GM21367 (cell line): ENCODE results near the gene AIF1.

Experiments used
- ATAC-seq: cut with Tn5 transposase; IDR thresholded peaks from one replicate; pipeline ENCODE4 v1.9.1; 2021; ENCODE audit not compliant: unreplicated experiment

The AIF1 gene

DNA sequence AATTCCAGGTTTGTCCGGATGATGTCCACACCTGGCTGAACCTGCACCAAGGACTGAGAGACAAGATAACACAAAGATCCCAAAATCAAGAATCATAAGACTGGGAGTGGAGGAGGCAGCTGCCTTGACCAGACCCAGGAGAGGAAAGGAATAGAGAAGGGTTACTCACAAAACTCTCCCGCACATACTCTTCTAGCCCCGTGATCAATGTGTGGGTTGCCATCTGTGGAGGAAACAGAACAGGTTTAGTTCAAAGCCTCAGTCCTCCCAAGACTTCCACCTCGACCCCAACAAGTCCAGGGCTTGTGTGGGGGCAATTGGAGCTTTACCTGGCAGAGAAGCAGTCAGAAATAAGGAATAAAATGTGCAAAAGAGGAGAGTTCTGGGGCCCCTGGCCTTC is 26.3 kb downstream of the AIF1 start:
- ATAC-seq: no peak

DNA sequence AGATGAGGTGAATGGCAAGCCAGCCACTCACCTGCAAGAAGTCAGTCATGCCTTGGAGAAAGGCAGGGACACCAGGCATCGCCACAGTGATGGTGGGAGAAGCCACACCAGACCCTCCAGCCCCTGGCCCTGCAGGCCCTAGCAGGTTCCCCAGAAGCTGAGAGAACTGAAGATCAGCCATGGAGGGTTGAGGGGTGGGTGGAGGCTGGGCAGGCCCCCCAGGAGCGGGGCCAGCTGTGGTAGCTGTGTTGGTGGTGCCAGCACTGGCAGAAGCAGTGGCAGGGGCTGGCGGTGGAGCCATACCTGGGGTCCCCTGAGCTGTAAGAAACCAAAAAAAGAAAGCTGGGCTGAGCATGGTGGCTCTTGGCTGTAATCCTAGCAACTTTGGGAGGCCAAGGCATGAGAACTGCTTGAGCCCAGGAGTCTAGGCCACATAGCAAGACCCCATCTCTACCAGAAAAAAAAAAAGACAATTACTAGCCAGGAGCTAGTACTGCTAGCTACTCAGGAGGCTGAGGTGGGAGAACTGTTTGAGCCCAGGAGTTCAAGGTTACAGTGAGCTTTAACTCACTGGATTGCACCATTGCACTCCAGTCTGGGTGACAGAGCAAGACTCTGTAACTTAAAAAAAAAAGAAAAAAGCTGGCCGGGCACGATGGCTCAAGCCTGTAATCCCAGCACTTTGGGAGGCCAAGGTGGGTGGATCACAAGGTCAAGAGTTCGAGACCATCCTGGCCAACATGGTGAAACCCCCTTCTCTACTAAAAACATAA is 27.9 kb downstream of the AIF1 start:
- ATAC-seq: no peak

GRCh38 chr6:31643818-31644454 is 28.9 kb downstream of the AIF1 start:
- ATAC-seq: no peak

- no peak for ATAC-seq
These were observed 30.3 kb downstream of the AIF1 start for GRCh38 chr6:31645325-31645724.

DNA sequence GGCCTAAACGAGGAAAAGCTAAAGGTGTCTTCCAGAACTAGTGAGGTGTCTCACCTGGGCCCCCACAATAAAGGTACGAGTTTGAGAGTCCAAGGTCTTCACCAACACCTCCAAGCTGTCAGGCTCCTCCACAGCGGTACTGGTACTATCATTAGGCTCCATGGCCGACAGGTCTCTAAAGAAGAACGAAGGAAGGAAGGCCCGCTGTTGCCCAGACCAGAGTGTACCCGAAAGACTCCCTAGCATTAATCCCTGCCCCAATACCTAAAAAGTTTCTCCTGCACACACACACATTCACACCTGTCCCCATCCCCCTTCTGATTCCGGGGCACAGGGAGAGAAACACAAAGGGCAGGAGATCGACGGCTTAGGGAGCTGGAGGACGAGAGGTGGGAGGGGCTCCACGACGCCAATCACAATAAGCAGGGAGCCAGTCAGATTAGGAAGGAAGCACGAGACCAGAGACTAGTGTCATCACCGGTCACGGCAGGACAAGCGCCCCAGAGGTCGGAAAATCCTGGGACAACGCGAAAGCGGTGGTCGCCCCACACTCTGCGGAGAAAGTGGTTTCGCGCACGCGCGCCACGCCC is 36.7 kb downstream of the AIF1 start:
- ATAC-seq: peak; percentile 25

- peak; percentile 42 for ATAC-seq
These were observed 38.1 kb downstream of the AIF1 start for GRCh38 chr6:31652925-31653724.

DNA sequence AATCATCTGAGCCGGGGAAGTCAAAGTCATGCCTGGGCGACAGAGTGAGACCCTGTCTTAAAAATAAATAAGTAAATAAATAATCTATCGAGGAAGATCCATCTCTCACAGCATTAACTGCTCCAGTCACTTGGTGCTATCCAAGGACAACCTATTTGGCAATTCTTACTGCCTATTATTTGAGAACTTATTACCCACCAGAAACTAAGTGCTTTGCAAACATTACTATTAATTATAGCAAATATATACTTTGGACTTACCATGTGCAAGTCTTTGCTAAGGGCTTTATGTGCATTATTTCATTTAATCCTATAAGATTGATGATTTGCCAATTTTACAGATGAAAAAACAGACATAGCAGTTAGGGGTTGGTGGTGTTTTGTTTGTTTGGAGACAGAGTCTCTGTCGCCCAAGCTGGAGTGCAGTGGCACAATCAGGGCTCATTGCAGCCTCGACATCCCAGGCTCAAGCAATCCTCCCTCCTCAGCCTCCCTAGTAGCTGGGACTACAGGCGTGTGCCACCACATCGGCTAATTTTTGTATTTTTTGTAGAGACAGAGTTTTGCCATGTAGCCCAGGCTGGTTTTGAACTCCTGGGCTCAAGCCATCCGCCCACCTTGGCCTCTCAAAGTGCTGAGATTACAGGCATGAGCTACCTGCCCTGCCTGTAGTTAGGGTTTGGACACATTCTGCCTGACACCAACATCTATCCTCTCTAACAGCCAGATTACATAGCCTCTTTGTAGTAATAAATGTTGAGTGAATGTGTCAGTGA is 39.7 kb downstream of the AIF1 start:
- ATAC-seq: no peak

DNA sequence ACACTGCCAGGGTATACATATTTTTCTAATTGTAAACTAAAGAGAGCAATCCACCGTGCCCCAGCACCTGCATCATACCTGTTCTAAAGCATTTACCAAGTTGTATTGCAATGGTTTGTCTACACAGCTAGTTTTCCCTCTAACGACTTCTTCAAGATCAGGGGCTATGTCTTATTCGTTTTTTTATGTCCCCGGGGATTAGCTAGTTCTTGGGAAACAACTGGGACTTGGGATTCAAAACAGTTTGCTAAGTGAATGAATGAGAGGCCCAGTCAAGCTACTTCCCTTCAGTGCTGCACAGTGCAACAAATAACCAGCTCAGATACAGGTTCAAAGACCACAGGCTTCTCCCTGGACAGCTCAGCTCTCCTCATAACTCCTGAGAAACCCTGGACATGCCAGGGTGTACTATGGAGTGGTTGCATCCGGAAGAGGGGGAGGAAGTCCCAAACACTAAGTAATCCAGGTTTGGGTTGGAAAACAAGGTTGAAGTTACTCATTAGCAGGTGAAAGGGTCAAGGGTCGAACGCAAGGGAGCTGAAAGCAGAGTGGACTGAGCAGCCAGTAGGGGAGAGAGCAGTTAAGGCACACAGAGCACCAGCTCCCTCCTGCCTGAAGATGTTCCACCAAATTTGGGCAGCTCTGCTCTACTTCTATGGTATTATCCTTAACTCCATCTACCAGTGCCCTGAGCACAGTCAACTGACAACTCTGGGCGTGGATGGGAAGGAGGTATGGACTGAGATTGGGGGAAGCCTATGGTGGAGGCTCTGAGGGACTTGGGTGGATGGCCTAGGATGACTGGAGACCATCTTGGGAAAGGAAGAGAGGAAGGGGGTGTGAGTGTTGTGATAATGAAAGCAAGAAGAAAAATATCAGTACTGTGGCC is 40.6 kb downstream of the AIF1 start, which contains the start of gene APOM:
TSS of gene APOM (plus strand) at position 546 of the 889 bp plus-strand sequence. CDS start at position 619, 73 bp downstream.
- no peak for ATAC-seq

GRCh38 chr6:31657406-31658157 is 42.5 kb downstream of the AIF1 start:
- no peak for ATAC-seq

DNA sequence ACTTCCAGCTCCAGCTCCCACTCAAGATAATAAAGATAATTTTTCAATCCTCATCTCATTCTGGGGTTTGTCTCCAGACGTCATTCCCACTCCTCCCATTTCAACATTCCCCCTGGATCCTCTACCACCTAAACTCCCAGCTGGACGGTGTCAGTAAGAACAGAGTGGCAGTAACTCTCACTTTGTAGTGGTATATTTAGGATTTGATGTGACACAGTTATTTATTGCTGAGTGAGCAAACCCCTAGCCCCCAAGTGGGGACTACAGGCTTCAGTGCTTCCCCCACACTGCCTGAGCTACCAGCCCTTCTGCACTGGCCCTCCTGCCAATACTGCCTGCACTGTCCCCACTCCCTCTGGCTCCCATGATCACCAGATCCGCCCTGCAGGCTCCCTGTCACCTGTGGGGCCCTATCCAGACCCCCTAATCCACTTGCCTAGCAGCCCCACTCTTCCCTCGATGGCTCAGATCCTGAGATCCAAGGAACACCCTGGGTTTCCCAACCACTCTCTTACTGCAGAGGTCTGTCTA is 43.2 kb downstream of the AIF1 start:
- no peak for ATAC-seq

DNA sequence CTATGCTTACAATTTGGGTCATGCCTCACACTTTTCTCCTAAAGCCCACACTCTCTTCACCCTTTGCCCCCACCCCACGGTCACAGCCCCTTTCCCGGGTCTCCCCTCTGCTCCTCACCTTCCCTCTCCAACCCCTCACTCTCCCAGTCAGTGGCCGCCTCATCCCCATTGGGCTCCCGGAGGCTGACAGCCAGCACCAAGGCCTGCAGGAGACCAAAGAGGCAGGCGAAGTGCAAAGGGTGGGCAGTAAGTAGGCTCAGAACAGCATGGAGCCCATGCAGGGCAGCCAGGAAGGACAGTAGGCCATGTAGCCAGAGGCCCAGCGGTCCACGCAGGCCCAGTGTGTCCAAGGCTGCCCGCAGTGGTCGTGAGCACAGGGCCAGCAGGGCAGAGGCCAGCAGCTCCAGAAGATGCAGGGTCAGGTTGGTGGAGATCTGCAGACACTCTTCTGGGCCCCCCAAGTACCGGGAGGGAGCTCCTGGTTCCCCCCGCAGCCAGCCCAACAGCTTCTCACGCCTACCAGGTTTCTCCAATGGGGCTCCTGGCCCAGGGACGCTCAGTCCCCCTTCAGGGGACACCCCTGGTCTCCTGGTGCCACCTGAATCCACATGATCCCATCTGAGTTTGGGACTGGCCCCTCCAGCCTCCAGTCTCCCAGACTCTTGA is 44.1 kb downstream of the AIF1 start:
- ATAC-seq: no peak

GRCh38 chr6:31659649-31660380 is 44.8 kb downstream of the AIF1 start:
- ATAC-seq: no peak

DNA sequence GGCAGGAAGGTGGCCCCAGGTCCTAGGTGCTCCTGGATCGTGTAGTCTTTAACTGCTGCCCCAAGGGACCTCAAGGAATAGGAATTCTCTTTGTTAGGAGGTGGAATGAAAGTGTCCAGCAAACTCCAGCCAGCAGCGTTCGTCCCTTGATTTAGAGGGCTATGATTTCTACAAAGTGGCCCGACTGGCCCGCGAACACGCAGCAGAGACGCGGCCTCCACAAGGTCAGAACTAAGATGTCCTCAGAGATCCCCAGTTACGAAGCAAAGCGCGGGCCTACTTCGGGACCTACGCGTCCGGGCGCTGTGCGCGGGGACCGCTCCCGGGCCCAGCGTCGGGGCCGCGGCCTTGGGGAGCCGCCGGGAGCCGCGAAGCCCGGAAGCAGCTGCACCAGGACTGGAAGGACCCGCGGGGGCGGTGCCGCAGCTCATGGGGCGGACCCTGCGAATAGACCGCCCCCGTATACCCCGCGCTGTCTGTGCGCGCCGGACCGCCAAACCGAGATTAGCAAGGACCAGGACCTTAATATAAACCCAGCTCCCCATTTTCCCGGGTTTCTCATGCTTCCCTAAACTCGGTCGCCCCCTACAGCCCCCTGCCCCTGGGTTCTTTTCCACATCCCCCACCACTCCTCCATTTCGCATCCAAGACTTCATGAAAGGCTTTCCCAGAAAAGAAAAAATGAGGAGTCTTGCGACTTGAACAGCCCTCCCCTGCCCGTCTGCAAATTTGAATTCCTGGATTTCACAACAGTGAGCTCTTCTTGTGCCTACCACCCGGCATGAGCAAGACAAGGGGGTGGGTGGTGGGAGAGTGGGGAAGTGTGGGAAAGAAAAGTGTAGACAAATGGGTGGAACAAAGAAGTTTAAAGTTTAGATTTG is 45.6 kb downstream of the AIF1 start, which contains the start of gene C6orf47:
TSS of gene C6orf47 (minus strand) at position 398 of the 881 bp plus-strand sequence. CDS start 831 bp downstream, outside the sequence.
- peak; percentile 30 for ATAC-seq

DNA sequence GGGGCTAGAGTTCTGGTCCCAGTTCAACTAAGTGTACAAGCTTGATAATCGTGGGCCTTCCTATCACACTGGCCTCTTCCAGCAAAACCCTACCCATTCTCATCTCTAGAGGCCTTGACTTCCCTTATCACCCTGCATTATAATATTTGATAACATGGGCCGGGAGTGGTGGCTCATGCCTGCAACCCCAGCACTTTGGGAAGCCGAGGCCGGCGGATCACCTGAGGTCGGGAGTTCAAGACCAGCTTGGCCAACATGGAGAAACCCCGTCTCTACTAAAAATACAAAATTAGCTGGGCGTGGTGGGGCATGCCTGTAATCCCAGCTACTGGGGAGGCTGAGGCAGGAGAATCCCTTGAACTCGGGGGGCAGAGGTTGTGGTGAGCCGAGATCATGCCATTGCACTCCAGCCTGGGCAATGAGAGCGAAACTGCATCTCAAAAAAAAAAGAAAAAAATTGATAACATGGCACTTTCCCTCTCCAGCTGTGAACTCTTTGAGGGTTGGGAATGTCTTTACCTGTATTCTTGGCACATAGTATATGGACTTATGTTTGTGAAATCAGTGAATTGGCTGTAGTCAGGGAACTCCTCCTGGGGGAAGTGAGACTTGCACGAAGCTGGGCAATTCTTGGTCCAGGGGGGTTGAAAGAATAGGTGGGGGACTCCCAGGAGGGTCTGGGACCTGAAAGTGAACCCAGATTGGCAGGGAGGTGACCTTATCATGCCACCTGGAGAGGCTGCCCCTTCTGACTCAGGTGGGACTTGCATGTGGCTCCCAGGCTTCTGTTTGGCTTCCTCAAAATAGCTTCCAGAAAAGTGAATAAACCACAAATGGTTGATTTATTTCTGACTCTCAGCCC is 46.5 kb downstream of the AIF1 start:
- no peak for ATAC-seq

DNA sequence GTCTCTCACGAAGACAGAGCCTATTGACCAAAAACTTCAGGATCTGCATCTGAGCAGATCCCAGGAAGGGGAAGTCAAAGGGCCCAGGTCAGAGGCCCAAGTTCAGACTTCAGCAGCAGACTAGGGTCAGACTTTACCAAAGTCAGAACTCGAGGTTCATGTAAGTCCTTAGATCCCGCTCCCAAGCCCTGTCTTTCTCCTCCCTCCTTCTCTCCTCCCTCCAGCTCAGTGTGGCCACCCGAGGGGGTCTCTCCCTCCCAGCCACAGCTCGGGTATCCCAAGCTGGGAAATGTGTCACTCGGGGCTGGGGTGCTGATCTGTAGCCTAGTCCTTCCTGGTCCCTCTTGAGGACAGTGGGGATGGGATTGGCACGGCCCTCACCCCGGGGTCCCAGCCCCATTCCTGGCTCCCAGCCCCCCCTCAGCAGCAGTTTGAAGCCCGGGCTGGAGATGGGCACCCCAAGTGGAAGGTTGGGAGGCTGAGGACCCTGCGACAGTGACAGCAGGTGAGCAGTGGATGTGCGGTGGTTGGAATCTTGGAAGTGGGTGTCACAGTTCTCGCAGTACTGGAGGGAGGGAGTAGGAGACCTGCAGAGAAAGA is 47.2 kb downstream of the AIF1 start:
- ATAC-seq: no peak
